Measurements from ENCODE around the gene SLC66A2.

SLC66A2 gene

GRCh38 chr18:79899609-79900445, 51.6 kb downstream of the SLC66A2 start:
- no peaks in the 10 kb centered on the region for H3K4me1 ChIP-seq (ENCODE audit: insufficient read depth, low read length, severe bottlenecking)
- no peak overlapping the region for H3K9ac ChIP-seq (ENCODE audit: low read length)
- no peaks in the 10 kb centered on the region for H3K79me2 ChIP-seq (ENCODE audit: insufficient read depth, low read length)
- no peak overlapping the region for H2AFZ ChIP-seq (ENCODE audit: low read length)
- no peaks in the 10 kb centered on the region for H3K9me2 ChIP-seq (ENCODE audit: low read depth, low read length)
- TF ChIP-seq CTCF (IDR thresholded peaks at IDR 0.05; ENCODE audit: low read length): no peak
- no peak for TF ChIP-seq EZH2 (IDR thresholded peaks at IDR 0.05; ENCODE audit: borderline replicate concordance, low read length)
- H4K20me1 ChIP-seq (ENCODE audit: insufficient read depth, low read length): no peaks in the 10 kb centered on the region
- H3K27me3 ChIP-seq (ENCODE audit: insufficient read depth, low read length): no peaks in the 10 kb centered on the region
- H3K9me3 ChIP-seq (ENCODE audit: low read length): peaks cover 10% of the 10 kb centered on the region; the same call in 1 of the 2 replicates
- no peak overlapping the region for H3K4me3 ChIP-seq (ENCODE audit: low read depth, low read length, poor library complexity, severe bottlenecking)
- H3K36me3 ChIP-seq (ENCODE audit: insufficient read depth, low read length): peaks cover 8% of the 10 kb centered on the region; the same call in 1 of the 2 replicates
- H3K4me2 ChIP-seq (ENCODE audit: low read length): no peak overlapping the region
- H3F3A ChIP-seq (ENCODE audit: insufficient read depth, low read length): no peaks in the 10 kb centered on the region
- no peak overlapping the region for H3K27ac ChIP-seq (ENCODE audit: low read depth, low read length, poor library complexity, severe bottlenecking)

DNA sequence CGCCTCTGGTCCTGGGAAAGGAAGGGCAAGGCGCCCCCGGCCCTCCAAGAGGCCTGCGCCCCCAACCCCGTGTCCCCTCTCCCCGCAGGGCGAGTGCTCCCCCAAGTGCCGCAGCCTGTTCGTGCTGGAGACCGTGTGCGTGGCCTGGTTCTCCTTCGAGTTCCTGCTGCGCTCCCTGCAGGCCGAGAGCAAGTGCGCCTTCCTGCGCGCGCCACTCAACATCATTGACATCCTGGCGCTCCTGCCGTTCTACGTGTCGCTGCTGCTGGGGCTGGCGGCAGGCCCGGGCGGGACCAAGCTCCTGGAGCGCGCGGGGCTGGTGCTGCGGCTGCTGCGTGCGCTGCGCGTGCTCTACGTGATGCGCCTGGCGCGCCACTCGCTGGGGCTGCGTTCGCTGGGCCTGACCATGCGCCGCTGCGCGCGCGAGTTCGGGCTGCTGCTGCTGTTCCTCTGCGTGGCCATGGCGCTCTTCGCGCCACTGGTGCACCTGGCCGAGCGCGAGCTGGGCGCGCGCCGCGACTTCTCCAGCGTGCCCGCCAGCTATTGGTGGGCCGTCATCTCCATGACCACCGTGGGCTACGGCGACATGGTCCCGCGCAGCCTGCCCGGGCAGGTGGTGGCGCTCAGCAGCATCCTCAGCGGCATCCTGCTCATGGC, 52.4 kb downstream of the SLC66A2 start:
- Histone ChIP-seq H3K27ac (ENCODE audit: low read depth, low read length, poor library complexity, severe bottlenecking) (no peak overlapping the region), H3K9me3 (ENCODE audit: low read length) (peaks cover 10% of the 10 kb centered on the region; the same call in 1 of the 2 replicates), H3K4me3 (ENCODE audit: low read depth, low read length, poor library complexity, severe bottlenecking) (no peak overlapping the region), H3K79me2 (ENCODE audit: insufficient read depth, low read length) (no peaks in the 10 kb centered on the region), H3K4me2 (ENCODE audit: low read length) (no peak overlapping the region), H3K9me2 (ENCODE audit: low read depth, low read length) (no peaks in the 10 kb centered on the region), H2AFZ (ENCODE audit: low read length) (no peak overlapping the region), H3K27me3 (ENCODE audit: insufficient read depth, low read length) (no peaks in the 10 kb centered on the region), H3K36me3 (ENCODE audit: insufficient read depth, low read length) (peaks cover 8% of the 10 kb centered on the region; the same call in 1 of the 2 replicates), H3F3A (ENCODE audit: insufficient read depth, low read length) (no peaks in the 10 kb centered on the region), H3K4me1 (ENCODE audit: insufficient read depth, low read length, severe bottlenecking) (no peaks in the 10 kb centered on the region), H4K20me1 (ENCODE audit: insufficient read depth, low read length) (no peaks in the 10 kb centered on the region), H3K9ac (ENCODE audit: low read length) (no peak overlapping the region)
- TF ChIP-seq EZH2 (IDR thresholded peaks at IDR 0.05; ENCODE audit: borderline replicate concordance, low read length): no peak
- TF ChIP-seq CTCF (IDR thresholded peaks at IDR 0.05; ENCODE audit: low read length): no peak

GRCh38 chr18:79897940-79898625, 53.4 kb downstream of the SLC66A2 start:
- Histone ChIP-seq H3K9ac (ENCODE audit: low read length) (no peak overlapping the region), H3K79me2 (ENCODE audit: insufficient read depth, low read length) (no peaks in the 10 kb centered on the region), H3K27ac (ENCODE audit: low read depth, low read length, poor library complexity, severe bottlenecking) (no peak overlapping the region), H3K4me1 (ENCODE audit: insufficient read depth, low read length, severe bottlenecking) (no peaks in the 10 kb centered on the region), H3K36me3 (ENCODE audit: insufficient read depth, low read length) (peaks cover 4% of the 10 kb centered on the region; the same call in 1 of the 2 replicates), H3K4me2 (ENCODE audit: low read length) (no peak overlapping the region), H4K20me1 (ENCODE audit: insufficient read depth, low read length) (no peaks in the 10 kb centered on the region), H3F3A (ENCODE audit: insufficient read depth, low read length) (no peaks in the 10 kb centered on the region), H3K9me2 (ENCODE audit: low read depth, low read length) (no peaks in the 10 kb centered on the region), H3K27me3 (ENCODE audit: insufficient read depth, low read length) (no peaks in the 10 kb centered on the region), H2AFZ (ENCODE audit: low read length) (no peak overlapping the region), H3K9me3 (ENCODE audit: low read length) (peaks cover 15% of the 10 kb centered on the region), H3K4me3 (ENCODE audit: low read depth, low read length, poor library complexity, severe bottlenecking) (no peak overlapping the region)
- TF ChIP-seq EZH2 (IDR thresholded peaks at IDR 0.05; ENCODE audit: borderline replicate concordance, low read length) (no peak), CTCF (IDR thresholded peaks at IDR 0.05; ENCODE audit: low read length) (no peak)
